Dermis microvascular lymphatic vessel endothelial cell (primary cell): ENCODE data around the gene CLEC16A. TPM values are rescaled to one million over a fixed set of nuclear protein-coding genes. Genes with fewer than 3 reads are reported as not detected.
"Not testable (repeated sequence)": the region's sequence is repeated elsewhere in the genome, so short reads cannot be mapped to it uniquely, and the experiment has no call there.

Experiments
- DNase-seq, 2 donors: peaks; one replicate each; pipeline versions ENCODE4 v3.0.0 to v3.0.0-alpha.2; 2010; ENCODE audit warnings: low read depth in 2 of 2
- total RNA-seq: library from RNA; depleted of rRNA; stranded (reverse); fragments of >200 nt; gene quantifications from 2 replicates; pipeline ENCODE4 v1.2.1, GENCODE V29; 2014

Gene CLEC16A
- total RNA-seq, 1 donor from 2014 or later, result 10.5 TPM

GRCh38 chr16:10940501-10941079 lies 3.8 kb upstream of the CLEC16A start:
- peak in 1 of 2 donors; percentile 22 for DNase-seq

GRCh38 chr16:10941127-10941933 lies 3.0 kb upstream of the CLEC16A start:
- no peak for DNase-seq

GRCh38 chr16:10941935-10942351 lies 2.4 kb upstream of the CLEC16A start:
- DNase-seq, result not testable (repeated sequence)

GRCh38 chr16:10942352-10943063 lies 1.9 kb upstream of the CLEC16A start, which contains the start of gene DEXI:
Gene DEXI (minus strand): TSS chr16:10942468. CDS start chr16:10942005, 463 bp downstream.
- DNase-seq, result peak; percentile 69 to 92

- no peak for DNase-seq
Observed at GRCh38 chr16:10943064-10943353, 1.4 kb upstream of the CLEC16A start.

GRCh38 chr16:10945065-10945787 lies 862 bp downstream of the CLEC16A start:
- DNase-seq, result peak in 1 of 2 donors; percentile 47

GRCh38 chr16:10946308-10946707 lies 1.9 kb downstream of the CLEC16A start:
- no peak for DNase-seq

- DNase-seq, result no peak
Observed at GRCh38 chr16:10947211-10947787, 2.9 kb downstream of the CLEC16A start.

- DNase-seq, result no peak
Observed at GRCh38 chr16:10949424-10949970, 5.1 kb downstream of the CLEC16A start.

GRCh38 chr16:10950393-10950792 lies 6.0 kb downstream of the CLEC16A start:
- no peak for DNase-seq

GRCh38 chr16:10951026-10951425 lies 6.7 kb downstream of the CLEC16A start:
- no peak for DNase-seq

- no peak for DNase-seq
Observed at GRCh38 chr16:10954903-10955302, 10.5 kb downstream of the CLEC16A start.

GRCh38 chr16:10957771-10958482 lies 13.6 kb downstream of the CLEC16A start:
- DNase-seq, result peak in 1 of 2 donors; percentile 49

GRCh38 chr16:10959161-10959560 lies 14.8 kb downstream of the CLEC16A start:
- DNase-seq, result no peak

GRCh38 chr16:10961231-10961630 lies 16.9 kb downstream of the CLEC16A start:
- DNase-seq, result no peak

GRCh38 chr16:10964039-10964890 lies 19.9 kb downstream of the CLEC16A start:
- DNase-seq, result peak; percentile 47 to 66

GRCh38 chr16:10964891-10965326 lies 20.5 kb downstream of the CLEC16A start:
- peak in 1 of 2 donors; percentile 26 for DNase-seq

- DNase-seq, result no peak
Observed at GRCh38 chr16:10965440-10966061, 21.2 kb downstream of the CLEC16A start.

GRCh38 chr16:10966129-10966528 lies 21.8 kb downstream of the CLEC16A start:
- DNase-seq, result no peak
